Caco-2 (cell line): ENCODE measurements around the gene ENTREP3. TPM values are rescaled to one million over a fixed set of nuclear protein-coding genes. Genes with fewer than 3 reads are reported as not detected.

Source experiments
- BruUV-seq: library from RNA; stranded (reverse); fragments of 400-500 nt; replicated peaks from 2 replicates; lab custom pipeline; 2021; lab: Mats Ljungman, UMichigan
- CTCF ChIA-PET: fragments of 300-600 bp; sonication (Branson Sonifier 250); formaldehyde crosslinking; loops from one replicate; lab custom pipeline; 2022; ENCODE audit warnings: antibody characterized with exemption; lab: Charles Lee
- POLR2A ChIA-PET: fragments of 300-600 bp; sonication (Branson Sonifier 250); formaldehyde crosslinking; loops from one replicate; lab custom pipeline; 2022; ENCODE audit warnings: antibody characterized with exemption; lab: Charles Lee
- DNase-seq, 2 experiments: peaks; one replicate each; pipeline versions ENCODE4 v3.0.0 to v3.0.0-alpha.2; 2020 to 2022
- H3K27me3 ChIP-seq: replicated peaks from 2 replicates; pipeline ENCODE4 v1.6.0; 2011; ENCODE audit warnings: low read length; ENCODE audit not compliant: control insufficient read depth, insufficient read depth
- H3K36me3 ChIP-seq: 2 replicates; pipeline ENCODE4 v1.5.1; 2011; ENCODE audit warnings: low read length; ENCODE audit not compliant: control insufficient read depth, insufficient read depth
- H3K4me1 ChIP-seq: fragments of 250-450 bp; sonication (Bioruptor Pico); 2 replicates; pipeline ENCODE4 v1.5.1; 2020; ENCODE audit warnings: mild to moderate bottlenecking
- H3K4me3 ChIP-seq: 2 replicates; pipeline ENCODE4 v1.5.1; 2011; ENCODE audit warnings: low read depth, mild to moderate bottlenecking, control low read depth, low read length
- H3K9me3 ChIP-seq: fragments of 250-450 bp; sonication (Bioruptor Pico); 2 replicates; pipeline ENCODE4 v1.5.1; 2020; ENCODE audit warnings: mild to moderate bottlenecking, moderate library complexity
- H3K27ac Mint-ChIP-seq: one replicate; pipeline ENCODE4 v1.8.0; 2022; ENCODE audit warnings: mixed read lengths; ENCODE audit not compliant: unreplicated experiment
- H3K27me3 Mint-ChIP-seq: one replicate; pipeline ENCODE4 v1.8.0; 2022; ENCODE audit warnings: mixed read lengths; ENCODE audit not compliant: insufficient read depth, unreplicated experiment
- H3K36me3 Mint-ChIP-seq: one replicate; pipeline ENCODE4 v1.8.0; 2022; ENCODE audit warnings: mild to moderate bottlenecking, mixed read lengths; ENCODE audit not compliant: insufficient read depth, unreplicated experiment
- H3K4me1 Mint-ChIP-seq: one replicate; pipeline ENCODE4 v1.8.0; 2022; ENCODE audit warnings: low read depth, mixed read lengths; ENCODE audit not compliant: unreplicated experiment
- H3K4me3 Mint-ChIP-seq: one replicate; pipeline ENCODE4 v1.8.0; 2022; ENCODE audit warnings: mild to moderate bottlenecking, moderate library complexity, mixed read lengths; ENCODE audit not compliant: unreplicated experiment
- H3K9me3 Mint-ChIP-seq: one replicate; pipeline ENCODE4 v1.8.0; 2022; ENCODE audit warnings: mixed read lengths; ENCODE audit not compliant: unreplicated experiment
- intact Hi-C: fragments of 100-400 bp; cut with micrococcal nuclease; formaldehyde crosslinking; loops from one replicate; pipeline ENCODE4 v1.10.0; 2022; ENCODE audit not compliant: unreplicated experiment
- total RNA-seq: library from RNA; stranded (reverse); gene quantifications from 2 replicates; pipeline ENCODE4 v1.2.3, GENCODE V29; 2022
- TF ChIP-seq, protein P1 (sequence below), 2 experiments: fragments of 200-600 bp in 1 of 2; IDR thresholded peaks; 1 replicate in 1 of 2; 2 replicates in 1 of 2; pipeline versions ENCODE4 v1.5.1 to v1.8.0; 2011 to 2022; ENCODE audit warnings: antibody characterized with exemption in 1 of 2, control low read depth in 1 of 2, inconsistent platforms in 1 of 2, low read depth in 1 of 2, low read length in 1 of 2, mild to moderate bottlenecking in 1 of 2, moderate library complexity in 1 of 2; ENCODE audit not compliant: insufficient read depth in 1 of 2, severe bottlenecking in 1 of 2, unreplicated experiment in 1 of 2

Gene ENTREP3
- total RNA-seq, 1 experiment from 2014 or later = 33.1 TPM

DNA sequence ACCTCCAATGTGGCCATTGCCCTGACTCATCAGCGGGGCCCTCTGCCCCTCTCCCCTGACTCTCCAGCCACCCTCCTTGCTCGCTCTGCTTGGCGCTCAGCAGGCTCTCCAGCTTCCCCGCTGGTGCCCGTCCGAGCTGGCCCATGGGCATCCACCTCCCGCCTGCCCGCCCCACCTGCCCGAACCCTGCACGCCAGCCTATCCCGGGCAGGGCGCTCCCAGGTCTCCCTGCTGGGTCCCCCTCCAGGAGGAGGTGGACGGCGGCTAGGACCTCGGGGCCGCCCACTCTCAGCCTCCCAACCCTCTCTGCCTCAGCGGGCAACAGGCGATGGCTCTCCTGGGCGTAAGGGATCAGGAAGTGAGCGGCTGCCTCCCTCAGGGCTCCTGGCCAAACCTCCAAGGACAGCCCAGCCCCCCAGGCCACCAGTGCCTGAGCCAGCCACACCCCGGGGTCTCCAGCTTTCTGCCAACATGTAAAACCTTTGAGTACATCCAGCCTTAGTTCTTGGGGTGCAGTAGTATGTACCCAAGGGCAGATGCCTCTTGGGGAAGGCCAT lies 32.8 kb upstream of the ENTREP3 start:
- peaks cover 4% of the 10 kb centered on the region; the same call in 1 of the 2 replicates for H3K4me1 ChIP-seq
- Mint-ChIP-seq H3K9me3 (no peaks in the 10 kb centered on the region), H3K36me3 (peaks cover 4% of the 10 kb centered on the region), H3K4me1 (no peaks in the 10 kb centered on the region), H3K4me3 (no peak overlapping the region), H3K27me3 (no peaks in the 10 kb centered on the region), H3K27ac (no peak overlapping the region)
- no peak overlapping the region for H3K4me3 ChIP-seq
- ChIA-PET POLR2A (interaction anchor here (0.7 kb wide), 1 partner anchor 579 kb away, joined by 6 read pairs; no protein-coding TSS in a partner anchor), CTCF (interaction anchor here (0.7 kb wide), 1 partner anchor 272 kb away, joined by 3 read pairs; no protein-coding TSS in a partner anchor)
- H3K36me3 ChIP-seq = no peaks in the 10 kb centered on the region
- TF ChIP-seq, protein P1, sequence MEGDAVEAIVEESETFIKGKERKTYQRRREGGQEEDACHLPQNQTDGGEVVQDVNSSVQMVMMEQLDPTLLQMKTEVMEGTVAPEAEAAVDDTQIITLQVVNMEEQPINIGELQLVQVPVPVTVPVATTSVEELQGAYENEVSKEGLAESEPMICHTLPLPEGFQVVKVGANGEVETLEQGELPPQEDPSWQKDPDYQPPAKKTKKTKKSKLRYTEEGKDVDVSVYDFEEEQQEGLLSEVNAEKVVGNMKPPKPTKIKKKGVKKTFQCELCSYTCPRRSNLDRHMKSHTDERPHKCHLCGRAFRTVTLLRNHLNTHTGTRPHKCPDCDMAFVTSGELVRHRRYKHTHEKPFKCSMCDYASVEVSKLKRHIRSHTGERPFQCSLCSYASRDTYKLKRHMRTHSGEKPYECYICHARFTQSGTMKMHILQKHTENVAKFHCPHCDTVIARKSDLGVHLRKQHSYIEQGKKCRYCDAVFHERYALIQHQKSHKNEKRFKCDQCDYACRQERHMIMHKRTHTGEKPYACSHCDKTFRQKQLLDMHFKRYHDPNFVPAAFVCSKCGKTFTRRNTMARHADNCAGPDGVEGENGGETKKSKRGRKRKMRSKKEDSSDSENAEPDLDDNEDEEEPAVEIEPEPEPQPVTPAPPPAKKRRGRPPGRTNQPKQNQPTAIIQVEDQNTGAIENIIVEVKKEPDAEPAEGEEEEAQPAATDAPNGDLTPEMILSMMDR (IDR thresholded peaks at IDR 0.05; ENCODE audit: insufficient read depth in 1 of 2, low read depth in 1 of 2, low read length in 1 of 2, severe bottlenecking in 1 of 2, unreplicated experiment in 1 of 2) = no peak
- DNase-seq = no peak
- H3K9me3 ChIP-seq = no peaks in the 10 kb centered on the region
- intact Hi-C loops = no loop called here
- no TSS peak for BruUV-seq
- H3K27me3 ChIP-seq = no peaks in the 10 kb centered on the region

DNA sequence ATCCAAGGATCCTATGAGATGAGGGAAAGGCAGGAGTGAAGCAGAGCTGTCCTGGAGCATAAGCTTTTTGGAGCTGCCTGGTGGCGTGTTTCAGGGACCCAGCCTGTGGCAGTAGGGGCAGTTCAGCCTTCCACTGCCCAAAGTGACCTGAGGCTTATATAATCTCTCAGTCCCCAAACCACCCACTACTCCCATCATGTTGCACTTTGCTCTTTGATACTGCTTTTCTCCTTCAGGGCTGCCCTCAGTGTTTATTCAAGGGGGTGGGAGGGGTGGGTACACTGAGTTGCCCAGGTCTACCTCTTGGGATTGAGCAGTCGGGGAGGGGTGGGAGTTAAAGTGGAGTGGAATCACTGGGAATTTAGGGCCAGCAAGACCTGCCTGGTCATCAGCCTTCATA lies 31.3 kb upstream of the ENTREP3 start:
- DNase-seq = no peak
- ChIA-PET CTCF (interaction anchor here (0.8 kb wide), 1 partner anchor 10 kb away, joined by 3 read pairs; no protein-coding TSS in a partner anchor), POLR2A (no interaction called here)
- no peak overlapping the region for H3K4me3 ChIP-seq
- Mint-ChIP-seq H3K4me3 (no peak overlapping the region), H3K27me3 (no peaks in the 10 kb centered on the region), H3K36me3 (peaks cover 9% of the 10 kb centered on the region), H3K9me3 (no peaks in the 10 kb centered on the region), H3K4me1 (no peaks in the 10 kb centered on the region), H3K27ac (no peak overlapping the region)
- TF ChIP-seq, protein P1 (IDR thresholded peaks at IDR 0.05; ENCODE audit: insufficient read depth in 1 of 2, low read depth in 1 of 2, low read length in 1 of 2, severe bottlenecking in 1 of 2, unreplicated experiment in 1 of 2) = no peak
- peaks cover 2% of the 10 kb centered on the region; the same call in 1 of the 2 replicates for H3K36me3 ChIP-seq
- BruUV-seq = no TSS peak
- H3K4me1 ChIP-seq = peaks cover 4% of the 10 kb centered on the region; the same call in 1 of the 2 replicates
- H3K27me3 ChIP-seq = no peaks in the 10 kb centered on the region
- H3K9me3 ChIP-seq = no peaks in the 10 kb centered on the region
- intact Hi-C loops = no loop called here

DNA sequence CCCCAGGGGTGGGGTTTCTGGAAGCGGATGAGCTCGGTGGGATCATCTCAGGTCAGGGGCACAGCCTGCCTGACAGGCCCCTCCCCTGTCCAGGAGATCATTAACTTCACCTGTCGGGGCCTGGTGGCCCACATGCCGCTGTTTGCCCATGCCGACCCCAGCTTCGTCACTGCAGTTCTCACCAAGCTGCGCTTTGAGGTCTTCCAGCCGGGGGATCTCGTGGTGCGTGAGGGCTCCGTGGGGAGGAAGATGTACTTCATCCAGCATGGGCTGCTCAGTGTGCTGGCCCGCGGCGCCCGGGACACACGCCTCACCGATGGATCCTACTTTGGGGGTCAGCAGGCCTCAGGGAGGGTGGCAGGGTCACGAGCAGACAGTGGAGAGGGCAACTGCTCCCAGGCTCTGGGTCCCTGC lies 30.4 kb upstream of the ENTREP3 start:
- H3K4me1 ChIP-seq = peaks cover 4% of the 10 kb centered on the region; the same call in 1 of the 2 replicates
- intact Hi-C loops = no loop called here
- H3K36me3 ChIP-seq = peaks cover 2% of the 10 kb centered on the region; the same call in 1 of the 2 replicates
- no peak for DNase-seq
- H3K9me3 ChIP-seq = no peaks in the 10 kb centered on the region
- BruUV-seq = no TSS peak
- ChIA-PET POLR2A (no interaction called here), CTCF (interaction anchor here (0.8 kb wide), 1 partner anchor 9 kb away, joined by 3 read pairs; no protein-coding TSS in a partner anchor)
- H3K27ac Mint-ChIP-seq = no peak overlapping the region
- H3K27me3 Mint-ChIP-seq = no peaks in the 10 kb centered on the region
- no peaks in the 10 kb centered on the region for H3K27me3 ChIP-seq
- no peaks in the 10 kb centered on the region for H3K9me3 Mint-ChIP-seq
- H3K4me3 ChIP-seq = no peak overlapping the region
- H3K4me1 Mint-ChIP-seq = no peaks in the 10 kb centered on the region
- H3K36me3 Mint-ChIP-seq = peaks cover 7% of the 10 kb centered on the region
- H3K4me3 Mint-ChIP-seq = no peak overlapping the region
- TF ChIP-seq, protein P1 (IDR thresholded peaks at IDR 0.05; ENCODE audit: insufficient read depth in 1 of 2, low read depth in 1 of 2, low read length in 1 of 2, severe bottlenecking in 1 of 2, unreplicated experiment in 1 of 2) = no peak
